ENCODE measurements around the gene LIF. TPM values are rescaled to one million over a fixed set of nuclear protein-coding genes. Genes with fewer than 3 reads are reported as not detected.

Gene LIF
- total and polyA plus RNA-seq, 7 donors: 0.28 to 10.3 (median 1.6) TPM

DNA sequence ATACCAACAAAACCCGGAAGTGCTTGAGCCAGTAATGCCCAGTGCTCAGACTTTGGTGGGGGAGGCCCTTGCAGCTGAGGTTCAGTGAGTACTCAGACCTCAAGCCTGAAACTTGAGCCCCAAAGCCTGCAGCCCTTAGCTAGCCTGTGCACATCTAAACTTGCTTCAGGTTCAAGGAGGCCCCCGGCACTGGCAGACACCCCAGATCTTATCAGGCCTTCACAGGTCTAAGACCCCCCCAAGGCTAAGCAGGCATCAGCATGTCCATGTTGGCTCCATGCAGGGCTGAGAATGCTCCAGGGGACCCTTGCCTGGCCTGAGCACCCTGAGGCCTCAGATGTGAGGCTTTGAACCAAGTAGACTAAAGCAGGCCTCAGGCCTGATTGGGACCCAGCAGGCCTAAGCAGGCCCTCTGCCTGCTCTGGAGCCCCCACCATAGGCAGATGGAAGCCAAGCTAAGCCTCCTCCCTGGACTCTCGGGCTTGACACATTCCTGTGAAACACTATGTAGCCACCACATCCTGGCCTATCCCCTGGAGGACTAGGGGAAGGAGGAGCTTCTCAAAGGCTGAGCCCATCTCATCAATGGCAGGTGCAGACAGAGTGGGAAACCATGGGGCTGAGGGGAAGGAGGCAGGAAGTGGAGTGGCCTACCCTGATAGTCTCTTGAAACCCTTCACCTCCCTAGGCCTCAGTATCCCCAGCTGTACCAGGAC, 43.9 kb upstream of the LIF start:
- no peaks in the 10 kb centered on the region for H3K27me3 ChIP-seq
- no peak for DNase-seq
- H3K36me3 ChIP-seq: peaks cover 23 to 52% (median 36%) of the 10 kb centered on the region in 4 donors
- 49 to 62% methylated on average over 3 of the region's 3 CpGs for WGBS, 2 donors
- no peak for TF ChIP-seq POLR2AphosphoS5 (IDR thresholded peaks at IDR 0.05)
- TF ChIP-seq, protein P1, sequence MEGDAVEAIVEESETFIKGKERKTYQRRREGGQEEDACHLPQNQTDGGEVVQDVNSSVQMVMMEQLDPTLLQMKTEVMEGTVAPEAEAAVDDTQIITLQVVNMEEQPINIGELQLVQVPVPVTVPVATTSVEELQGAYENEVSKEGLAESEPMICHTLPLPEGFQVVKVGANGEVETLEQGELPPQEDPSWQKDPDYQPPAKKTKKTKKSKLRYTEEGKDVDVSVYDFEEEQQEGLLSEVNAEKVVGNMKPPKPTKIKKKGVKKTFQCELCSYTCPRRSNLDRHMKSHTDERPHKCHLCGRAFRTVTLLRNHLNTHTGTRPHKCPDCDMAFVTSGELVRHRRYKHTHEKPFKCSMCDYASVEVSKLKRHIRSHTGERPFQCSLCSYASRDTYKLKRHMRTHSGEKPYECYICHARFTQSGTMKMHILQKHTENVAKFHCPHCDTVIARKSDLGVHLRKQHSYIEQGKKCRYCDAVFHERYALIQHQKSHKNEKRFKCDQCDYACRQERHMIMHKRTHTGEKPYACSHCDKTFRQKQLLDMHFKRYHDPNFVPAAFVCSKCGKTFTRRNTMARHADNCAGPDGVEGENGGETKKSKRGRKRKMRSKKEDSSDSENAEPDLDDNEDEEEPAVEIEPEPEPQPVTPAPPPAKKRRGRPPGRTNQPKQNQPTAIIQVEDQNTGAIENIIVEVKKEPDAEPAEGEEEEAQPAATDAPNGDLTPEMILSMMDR (IDR thresholded peaks at IDR 0.05): no peak
- no peak for TF ChIP-seq EP300 (IDR thresholded peaks at IDR 0.05)
- TF ChIP-seq POLR2A (IDR thresholded peaks at IDR 0.05): no peak
- H3K4me1 ChIP-seq: peaks cover 0 to 42% (median 35%) of the 10 kb centered on the region in 4 donors
- H3K9me3 ChIP-seq: no peaks in the 10 kb centered on the region
- peak overlapping the region; percentile 95 to 98 (median 96) for H3K27ac ChIP-seq
- H3K4me3 ChIP-seq: peak overlapping the region; percentile 28 to 95 (median 92)
- intact Hi-C loops (cut with DNase I): loop anchor here (2.0 kb wide), 1 partner anchor 20 kb away; no protein-coding TSS in a partner anchor

DNA sequence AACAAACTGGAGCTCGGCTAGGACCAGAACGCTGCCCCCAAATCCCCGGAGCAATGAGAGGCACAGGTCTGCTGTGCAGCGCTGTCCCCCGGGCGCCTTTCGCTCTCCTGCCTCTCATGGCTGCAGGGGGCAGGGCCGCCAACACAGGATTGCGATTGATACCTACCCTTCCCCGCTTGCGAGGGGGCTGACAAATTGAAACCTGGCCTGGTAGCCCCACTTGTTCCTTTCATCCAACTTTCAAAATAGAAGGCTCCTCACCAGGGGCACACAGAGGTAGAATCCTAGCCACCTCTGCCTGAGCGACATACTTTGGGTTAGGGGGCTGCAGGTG, 43.4 kb upstream of the LIF start:
- no peak for DNase-seq
- H3K36me3 ChIP-seq: peaks cover 23 to 52% (median 32%) of the 10 kb centered on the region in 4 donors
- H3K9me3 ChIP-seq: no peaks in the 10 kb centered on the region
- H3K27me3 ChIP-seq: no peaks in the 10 kb centered on the region
- H3K4me3 ChIP-seq: peak overlapping the region; percentile 28 to 95 (median 92)
- intact Hi-C loops (cut with DNase I): loop anchor here (1.0 to 2.0 kb wide), 2 partner anchors 21 to 66 kb away; partner anchors contain the start of gene SF3A1
- peak overlapping the region; percentile 95 to 98 (median 96) for H3K27ac ChIP-seq
- peaks cover 0 to 42% (median 35%) of the 10 kb centered on the region in 4 donors for H3K4me1 ChIP-seq
- TF ChIP-seq, protein P1 (IDR thresholded peaks at IDR 0.05): no peak
- no peak for TF ChIP-seq POLR2AphosphoS5 (IDR thresholded peaks at IDR 0.05)
- TF ChIP-seq POLR2A (IDR thresholded peaks at IDR 0.05): no peak
- no peak for TF ChIP-seq EP300 (IDR thresholded peaks at IDR 0.05)
- WGBS, 2 donors: 27 to 46% methylated on average over 12 of the region's 12 CpGs

DNA sequence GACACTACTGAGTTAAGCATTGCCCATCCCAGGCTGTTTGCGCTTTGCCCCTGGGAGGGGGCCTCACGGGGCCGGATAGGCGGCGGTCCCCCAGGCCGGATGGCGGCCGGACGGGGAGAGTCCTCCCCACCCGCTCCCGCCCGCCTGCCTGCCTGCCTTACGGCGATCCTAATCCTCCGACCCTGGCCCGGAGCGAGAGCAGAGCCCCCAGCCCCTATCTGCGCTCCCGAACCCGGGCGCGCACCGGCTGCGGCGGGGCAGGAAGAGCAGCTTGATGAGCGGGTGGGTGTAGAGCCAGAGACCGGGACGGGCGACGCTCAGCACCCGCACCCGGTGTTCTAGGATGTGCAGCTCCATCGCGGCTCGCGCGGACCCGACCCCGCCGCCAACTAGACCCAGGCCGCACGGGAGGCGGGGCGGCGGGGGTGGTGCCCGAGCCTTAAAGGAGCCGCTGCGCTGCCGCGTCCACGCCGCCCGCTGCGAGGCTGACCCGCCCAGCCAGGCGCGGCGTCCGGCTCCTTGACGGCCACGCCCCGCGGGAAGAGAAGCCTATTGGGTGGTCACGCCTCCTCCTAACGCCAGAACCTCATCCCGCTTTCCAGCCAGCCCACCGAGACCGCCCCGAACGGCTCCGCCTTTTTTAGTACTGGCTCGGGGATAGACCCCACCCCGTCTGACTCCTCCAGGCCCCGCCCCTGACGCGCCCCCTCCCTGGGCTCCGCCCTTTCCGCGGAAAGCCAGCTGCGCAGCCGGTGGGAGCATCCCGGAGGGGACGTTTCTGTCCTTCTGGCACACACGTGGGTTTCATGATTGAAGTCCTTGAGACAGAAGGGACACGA, 42.8 kb upstream of the LIF start, which contains the start of gene CASTOR1:
Gene CASTOR1 (minus strand): TSS at position 365 of the 839 bp plus-strand sequence. CDS start 8 bp downstream, at position 357.
- H3K4me1 ChIP-seq: peaks cover 0 to 42% (median 35%) of the 10 kb centered on the region in 4 donors
- peak; percentile 86 to 96 (median 94) for TF ChIP-seq POLR2AphosphoS5 (IDR thresholded peaks at IDR 0.05)
- TF ChIP-seq, protein P1 (IDR thresholded peaks at IDR 0.05): no peak
- no peak for TF ChIP-seq EP300 (IDR thresholded peaks at IDR 0.05)
- TF ChIP-seq POLR2A (IDR thresholded peaks at IDR 0.05): peak; percentile 81 to 85
- DNase-seq: peak; percentile 100
- peak within 1 kb of the TSS; percentile 90 to 95 (median 93) for H3K4me3 ChIP-seq
- H3K9me3 ChIP-seq: no peaks in the 10 kb centered on the region
- intact Hi-C loops (cut with DNase I): loop anchor here (1.0 kb wide), 1 partner anchor 67 kb away; the partner anchor contains the start of gene SF3A1
- WGBS, 2 donors: 0% methylated on average over 85 of the region's 85 CpGs
- peak within 1 kb of the TSS; percentile 95 to 98 (median 96) for H3K27ac ChIP-seq
- no peaks in the 10 kb centered on the region for H3K27me3 ChIP-seq
- peaks cover 21 to 52% (median 28%) of the 10 kb centered on the region in 4 donors for H3K36me3 ChIP-seq

DNA sequence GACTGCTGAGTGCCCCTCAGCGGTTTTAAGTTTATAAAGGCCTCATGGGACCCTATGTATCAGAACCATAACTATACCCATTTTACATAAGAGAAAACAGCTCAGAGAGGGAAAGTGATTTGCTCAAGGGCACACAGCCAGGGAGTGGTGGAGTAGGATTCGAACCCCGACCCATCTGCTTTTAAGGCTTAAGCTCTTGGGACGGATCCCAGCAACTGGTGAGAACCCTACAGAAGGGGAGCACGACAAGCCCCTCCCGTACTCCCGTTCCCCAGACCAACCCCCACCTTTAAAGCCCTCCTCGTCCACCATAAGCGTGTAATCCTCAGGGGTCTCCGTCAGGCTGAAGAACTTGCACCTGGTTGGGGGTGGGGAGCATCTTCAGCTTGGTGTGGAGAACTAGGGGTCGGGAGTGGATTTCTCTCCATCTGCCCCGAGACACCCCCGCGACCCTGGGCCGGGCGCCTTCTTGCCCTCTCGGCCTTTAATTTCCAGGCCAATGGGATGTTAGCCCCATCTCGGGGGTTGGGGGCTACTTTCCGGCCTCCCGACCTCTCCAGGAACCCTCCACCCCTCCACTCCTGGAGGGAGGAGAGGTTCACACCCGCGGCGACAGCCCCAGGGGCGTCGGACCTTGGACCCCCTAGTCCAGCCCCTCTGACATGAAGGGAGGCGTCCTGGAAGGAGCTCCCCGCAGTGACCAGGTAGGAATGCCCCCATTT, 42.0 kb upstream of the LIF start:
- WGBS, 2 donors: 14 to 17% methylated on average over 27 of the region's 27 CpGs
- Histone ChIP-seq H3K4me1 (peaks cover 0 to 42% (median 35%) of the 10 kb centered on the region in 4 donors), H3K27me3 (no peaks in the 10 kb centered on the region), H3K4me3 (peak overlapping the region; percentile 90 to 95 (median 93)), H3K9me3 (no peaks in the 10 kb centered on the region), H3K27ac (peak overlapping the region; percentile 95 to 98 (median 96)), H3K36me3 (peaks cover 14 to 48% (median 21%) of the 10 kb centered on the region in 4 donors)
- DNase-seq: peak; percentile 72
- TF ChIP-seq, protein P1 (IDR thresholded peaks at IDR 0.05): no peak
- TF ChIP-seq POLR2A (IDR thresholded peaks at IDR 0.05) (no peak), EP300 (IDR thresholded peaks at IDR 0.05) (no peak)
- intact Hi-C loops (cut with DNase I): loop anchor here (1.0 kb wide), 3 partner anchors 38 to 99 kb away; partner anchors contain the start of genes RNF215, SF3A1 and TBC1D10A
